ENCODE results near the gene MIDN. TPM values are rescaled to one million over a fixed set of nuclear protein-coding genes. Genes with fewer than 3 reads are reported as not detected.
"Not testable (repeated sequence)": the region's sequence is repeated elsewhere in the genome, so short reads cannot be mapped to it uniquely, and the experiment has no call there.

MIDN gene
- polyA plus RNA-seq, 12 donors, result 22.4 to 149 (median 30.9) TPM

- no peak for DNase-seq
These were observed 42.6 kb downstream of the MIDN start for GRCh38 chr19:1290703-1291651.

- no peak for DNase-seq
These were observed 43.5 kb downstream of the MIDN start for GRCh38 chr19:1291761-1292418.

GRCh38 chr19:1292419-1293151 is 44.2 kb downstream of the MIDN start:
- DNase-seq, result no peak

GRCh38 chr19:1293782-1294604 is 45.6 kb downstream of the MIDN start:
- no peak for DNase-seq

GRCh38 chr19:1294688-1295087 is 46.3 kb downstream of the MIDN start:
- DNase-seq, result no peak

- no peak for DNase-seq
These were observed 47.0 kb downstream of the MIDN start for GRCh38 chr19:1295169-1296012.

- no peak for DNase-seq
These were observed 47.7 kb downstream of the MIDN start for GRCh38 chr19:1296078-1296477.

GRCh38 chr19:1296575-1297271 is 48.3 kb downstream of the MIDN start:
- DNase-seq, result no peak

- DNase-seq, result no peak
These were observed 49.9 kb downstream of the MIDN start for GRCh38 chr19:1298235-1298634.

- DNase-seq, result no peak
These were observed 51.4 kb downstream of the MIDN start for GRCh38 chr19:1299801-1300200.

- no peak for DNase-seq
These were observed 52.5 kb downstream of the MIDN start for GRCh38 chr19:1300744-1301490.

- no peak for DNase-seq
These were observed 54.3 kb downstream of the MIDN start for GRCh38 chr19:1302533-1303239.

GRCh38 chr19:1304197-1304924 is 56.0 kb downstream of the MIDN start:
- DNase-seq, result no peak

GRCh38 chr19:1305354-1305753 is 57.0 kb downstream of the MIDN start:
- DNase-seq, result not testable (repeated sequence)

- no peak for DNase-seq
These were observed 58.9 kb downstream of the MIDN start for GRCh38 chr19:1307320-1307719.

GRCh38 chr19:1307755-1308303 is 59.4 kb downstream of the MIDN start:
- DNase-seq, result no peak

- no peak for DNase-seq
These were observed 60.3 kb downstream of the MIDN start for GRCh38 chr19:1308718-1309117.
